ENCODE data around the gene VDAC1. TPM values are rescaled to one million over a fixed set of nuclear protein-coding genes. Genes with fewer than 3 reads are reported as not detected.

Gene VDAC1
- total RNA-seq, 4 donors from 2014 or later: 151 to 220 (median 188) TPM

DNA sequence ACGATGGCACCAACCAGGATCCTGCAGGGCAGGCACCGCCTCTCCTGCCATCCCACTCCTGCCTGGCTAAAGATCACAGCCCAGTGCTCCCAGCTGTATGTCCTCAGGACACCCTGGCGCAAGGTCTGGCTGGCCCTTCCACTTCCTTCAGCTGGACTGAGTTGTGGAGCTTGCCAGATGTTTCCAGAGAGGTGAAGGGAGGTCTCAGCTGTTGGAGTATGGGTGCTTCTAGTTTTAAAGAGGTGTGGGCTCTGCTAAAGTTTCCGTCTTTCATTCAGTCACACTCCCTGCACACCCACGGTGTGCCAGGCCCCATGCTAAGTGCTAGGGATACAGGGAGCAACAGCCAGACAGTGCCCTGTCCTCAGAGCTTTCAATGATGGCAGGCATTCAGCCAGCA is 70.5 kb downstream of the VDAC1 start:
- no peaks in the 10 kb centered on the region for H3K36me3 ChIP-seq
- no peak for DNase-seq
- H3K4me3 ChIP-seq: no peak overlapping the region
- no peak overlapping the region for H3K27ac ChIP-seq
- WGBS, 2 donors: 61 to 69% methylated on average over 5 of the region's 5 CpGs
- intact Hi-C loops (cut with DNase I): no loop called here
- TF ChIP-seq, protein P1, sequence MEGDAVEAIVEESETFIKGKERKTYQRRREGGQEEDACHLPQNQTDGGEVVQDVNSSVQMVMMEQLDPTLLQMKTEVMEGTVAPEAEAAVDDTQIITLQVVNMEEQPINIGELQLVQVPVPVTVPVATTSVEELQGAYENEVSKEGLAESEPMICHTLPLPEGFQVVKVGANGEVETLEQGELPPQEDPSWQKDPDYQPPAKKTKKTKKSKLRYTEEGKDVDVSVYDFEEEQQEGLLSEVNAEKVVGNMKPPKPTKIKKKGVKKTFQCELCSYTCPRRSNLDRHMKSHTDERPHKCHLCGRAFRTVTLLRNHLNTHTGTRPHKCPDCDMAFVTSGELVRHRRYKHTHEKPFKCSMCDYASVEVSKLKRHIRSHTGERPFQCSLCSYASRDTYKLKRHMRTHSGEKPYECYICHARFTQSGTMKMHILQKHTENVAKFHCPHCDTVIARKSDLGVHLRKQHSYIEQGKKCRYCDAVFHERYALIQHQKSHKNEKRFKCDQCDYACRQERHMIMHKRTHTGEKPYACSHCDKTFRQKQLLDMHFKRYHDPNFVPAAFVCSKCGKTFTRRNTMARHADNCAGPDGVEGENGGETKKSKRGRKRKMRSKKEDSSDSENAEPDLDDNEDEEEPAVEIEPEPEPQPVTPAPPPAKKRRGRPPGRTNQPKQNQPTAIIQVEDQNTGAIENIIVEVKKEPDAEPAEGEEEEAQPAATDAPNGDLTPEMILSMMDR (IDR thresholded peaks at IDR 0.05): no peak
- no peak for TF ChIP-seq POLR2A (IDR thresholded peaks at IDR 0.05)
- no peaks in the 10 kb centered on the region for H3K9me3 ChIP-seq
- H3K27me3 ChIP-seq: no peaks in the 10 kb centered on the region
- H3K4me1 ChIP-seq: peaks cover 0 to 3% (median 0%) of the 10 kb centered on the region in 3 donors

GRCh38 chr5:133933670-133934295 is 71.0 kb downstream of the VDAC1 start:
- no peak overlapping the region for H3K4me3 ChIP-seq
- H3K27ac ChIP-seq: no peak overlapping the region
- 79 to 88% methylated on average over 6 to 7 of the region's 12 CpGs for WGBS, 2 donors
- no peaks in the 10 kb centered on the region for H3K27me3 ChIP-seq
- H3K36me3 ChIP-seq: no peaks in the 10 kb centered on the region
- TF ChIP-seq POLR2A (IDR thresholded peaks at IDR 0.05): no peak
- TF ChIP-seq, protein P1 (IDR thresholded peaks at IDR 0.05): no peak
- intact Hi-C loops (cut with DNase I): no loop called here
- no peaks in the 10 kb centered on the region for H3K9me3 ChIP-seq
- no peak for DNase-seq
- peaks cover 0 to 3% (median 0%) of the 10 kb centered on the region in 3 donors for H3K4me1 ChIP-seq

- H3K27ac ChIP-seq: no peak overlapping the region
- H3K4me3 ChIP-seq: no peak overlapping the region
- no peak for DNase-seq
- H3K27me3 ChIP-seq: no peaks in the 10 kb centered on the region
- TF ChIP-seq, protein P1 (IDR thresholded peaks at IDR 0.05): no peak
- TF ChIP-seq POLR2A (IDR thresholded peaks at IDR 0.05): no peak
- intact Hi-C loops (cut with DNase I): no loop called here
- no peaks in the 10 kb centered on the region for H3K36me3 ChIP-seq
- no peaks in the 10 kb centered on the region for H3K9me3 ChIP-seq
- H3K4me1 ChIP-seq: peaks cover 0 to 3% (median 0%) of the 10 kb centered on the region in 3 donors
- WGBS, 2 donors: 53 to 82% methylated on average over 1 to 2 of the region's 3 CpGs
Measured at GRCh38 chr5:133933169-133933509, 71.6 kb downstream of the VDAC1 start.

GRCh38 chr5:133932441-133933168 is 72.2 kb downstream of the VDAC1 start:
- DNase-seq: no peak
- no peaks in the 10 kb centered on the region for H3K27me3 ChIP-seq
- H3K36me3 ChIP-seq: no peaks in the 10 kb centered on the region
- H3K4me3 ChIP-seq: no peak overlapping the region
- no peak overlapping the region for H3K27ac ChIP-seq
- H3K9me3 ChIP-seq: no peaks in the 10 kb centered on the region
- 63 to 74% methylated on average over 11 of the region's 13 CpGs for WGBS, 2 donors
- TF ChIP-seq, protein P1 (IDR thresholded peaks at IDR 0.05): no peak
- TF ChIP-seq POLR2A (IDR thresholded peaks at IDR 0.05): no peak
- intact Hi-C loops (cut with DNase I): no loop called here
- H3K4me1 ChIP-seq: peaks cover 0 to 3% (median 0%) of the 10 kb centered on the region in 3 donors

DNA sequence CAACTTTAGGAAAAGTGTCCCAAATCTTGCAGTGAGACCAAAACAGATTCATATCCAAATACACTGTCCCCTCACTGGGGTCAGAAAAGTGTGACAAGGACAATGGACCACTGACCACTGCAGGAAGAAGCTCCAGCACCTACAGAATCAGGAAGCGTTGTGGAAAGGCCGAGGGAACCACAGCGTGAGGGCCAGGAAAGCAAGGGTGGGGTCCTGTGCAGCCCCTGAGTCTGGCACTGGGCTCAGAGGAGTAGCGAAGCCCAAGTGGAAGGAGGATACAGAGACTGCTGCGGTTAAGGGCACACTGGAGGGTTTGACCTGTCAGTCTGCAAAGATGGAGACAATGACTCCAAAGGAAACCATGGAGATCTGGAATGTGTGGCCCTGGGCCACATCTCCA is 73.2 kb downstream of the VDAC1 start:
- TF ChIP-seq, protein P1 (IDR thresholded peaks at IDR 0.05): no peak
- no peak for TF ChIP-seq POLR2A (IDR thresholded peaks at IDR 0.05)
- no peak for DNase-seq
- H3K36me3 ChIP-seq: no peaks in the 10 kb centered on the region
- intact Hi-C loops (cut with DNase I): no loop called here
- no peak overlapping the region for H3K4me3 ChIP-seq
- H3K27ac ChIP-seq: no peak overlapping the region
- WGBS, 2 donors: 83 to 96% methylated on average over 5 of the region's 5 CpGs
- no peaks in the 10 kb centered on the region for H3K27me3 ChIP-seq
- no peaks in the 10 kb centered on the region for H3K9me3 ChIP-seq
- peaks cover 0 to 3% (median 0%) of the 10 kb centered on the region in 3 donors for H3K4me1 ChIP-seq

Data from esophagus squamous epithelium (tissue), 5 donors.